Psoas muscle (tissue), 8 donors: ENCODE data around the gene RPL27. TPM values are rescaled to one million over a fixed set of nuclear protein-coding genes. Genes with fewer than 3 reads are reported as not detected.
A peak's percentile ranks its signal among the peaks of the same experiment; 100 is the strongest.

Experiments
- ATAC-seq, 4 donors: fragments of 200-7000 bp; cut with Tn5 transposase; one replicate each; pipeline ENCODE4 v1.9.1; 2020; ENCODE audit warnings: moderate library complexity in 3 of 4, mild to moderate bottlenecking in 2 of 4
- DNase-seq, 2 donors: peaks; one replicate each; pipeline ENCODE4 v3.0.0-alpha.2; 2020
- H3K27ac ChIP-seq: fragments of 200-600 bp; one replicate; pipeline ENCODE4 v1.8.0; 2022
- H3K27me3 ChIP-seq, 3 donors: fragments of 200-600 bp in 1 of 3; one replicate each; pipeline versions ENCODE4 v1.6.1 to v1.8.0; 2013 to 2022; ENCODE audit warnings: low read length in 2 of 3, mild to moderate bottlenecking in 2 of 3, moderate library complexity in 1 of 3; ENCODE audit not compliant: insufficient read depth in 3 of 3
- H3K36me3 ChIP-seq, 2 donors: fragments of 200-600 bp in 1 of 2; one replicate each; pipeline versions ENCODE4 v1.6.1 to v1.8.0; 2013 to 2022; ENCODE audit warnings: low read depth in 1 of 2, mild to moderate bottlenecking in 1 of 2, moderate library complexity in 1 of 2; ENCODE audit not compliant: insufficient read depth in 1 of 2
- H3K4me1 ChIP-seq: fragments of 200-600 bp; one replicate; pipeline ENCODE4 v1.8.0; 2022
- H3K4me3 ChIP-seq: fragments of 200-600 bp; one replicate; pipeline ENCODE4 v1.8.0; 2022; ENCODE audit warnings: mild to moderate bottlenecking
- H3K9me3 ChIP-seq: fragments of 200-600 bp; one replicate; pipeline ENCODE4 v1.8.0; 2022
- WGBS, 3 donors: extraction: QIAGEN DNeasy Blood & Tissue Kit; methylation state at CpG; one replicate each; pipeline versions ENCODE4 v1.1.6 to v1.1.7; 2013; 5-methylcytosine and 5-hydroxymethylcytosine counted together
- intact Hi-C, 2 donors: fragments of 100-400 bp; cut with DNase I; formaldehyde crosslinking; loops; one replicate each; pipeline versions ENCODE4 v1.11.0 to v1.14.2; 2022
- polyA plus RNA-seq, 3 donors: library from polyadenylated mRNA; stranded (reverse); fragments of 200-250 nt; gene quantifications; one replicate each; pipeline ENCODE4 v1.2.3, GENCODE V29; 2013
- total RNA-seq, 4 donors: library from RNA; stranded (reverse); fragmentation: NEBNext Ultra II Directional in 2 of 4; extraction: Animal tissue kit (Norgen Biotek cat#: 25700) in 2 of 4; gene quantifications; one replicate each; pipeline versions ENCODE4 v1.2.1 to v1.2.4, GENCODE V29; 2021 to 2023
- TF ChIP-seq, protein P1 (sequence below): fragments of 200-600 bp; IDR thresholded peaks from one replicate; pipeline ENCODE4 v1.8.0; 2022; ENCODE audit warnings: antibody characterized with exemption
- donor health status: healthy with polysubstance abuse.
- donor health status: DM: no; HTN: no; CAD: no; lungs with moderate emphysema.
- donor health status: Bipolar disorder and iron deficiency.
- donor health status: healthy.
- donor health status: DM: yes; HTN: yes; CAD: no.
- donor health status: DM: no; HTN: no; CAD: no.
- donor health status: DM: no; HTN: no; CAD: no.
- donor health status: DM: yes; HTN: yes; CAD: no.

The RPL27 gene
- total and polyA plus RNA-seq, 7 donors = 506 to 3,118 (median 1,045) TPM

DNA sequence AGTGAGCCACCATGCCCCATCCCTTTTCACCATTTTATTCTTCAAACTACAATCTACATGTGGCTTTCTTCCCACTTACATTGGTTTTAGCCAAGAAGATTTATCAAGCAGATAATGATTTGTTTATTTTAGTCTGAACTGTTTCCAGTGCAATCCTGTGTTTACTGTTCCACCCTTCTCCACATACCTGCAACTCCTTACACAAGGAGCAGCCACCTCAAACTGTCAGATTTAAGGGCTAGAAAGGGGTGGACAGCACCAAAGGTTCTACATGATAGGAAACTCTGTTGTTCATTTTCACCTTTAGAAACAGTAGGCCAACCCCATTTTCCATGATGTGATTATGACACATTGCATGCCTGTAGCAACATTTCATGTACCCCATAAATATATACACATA is 16.0 kb upstream of the RPL27 start:
- peaks cover 25% of the 10 kb centered on the region for H3K4me1 ChIP-seq
- TF ChIP-seq, protein P1, sequence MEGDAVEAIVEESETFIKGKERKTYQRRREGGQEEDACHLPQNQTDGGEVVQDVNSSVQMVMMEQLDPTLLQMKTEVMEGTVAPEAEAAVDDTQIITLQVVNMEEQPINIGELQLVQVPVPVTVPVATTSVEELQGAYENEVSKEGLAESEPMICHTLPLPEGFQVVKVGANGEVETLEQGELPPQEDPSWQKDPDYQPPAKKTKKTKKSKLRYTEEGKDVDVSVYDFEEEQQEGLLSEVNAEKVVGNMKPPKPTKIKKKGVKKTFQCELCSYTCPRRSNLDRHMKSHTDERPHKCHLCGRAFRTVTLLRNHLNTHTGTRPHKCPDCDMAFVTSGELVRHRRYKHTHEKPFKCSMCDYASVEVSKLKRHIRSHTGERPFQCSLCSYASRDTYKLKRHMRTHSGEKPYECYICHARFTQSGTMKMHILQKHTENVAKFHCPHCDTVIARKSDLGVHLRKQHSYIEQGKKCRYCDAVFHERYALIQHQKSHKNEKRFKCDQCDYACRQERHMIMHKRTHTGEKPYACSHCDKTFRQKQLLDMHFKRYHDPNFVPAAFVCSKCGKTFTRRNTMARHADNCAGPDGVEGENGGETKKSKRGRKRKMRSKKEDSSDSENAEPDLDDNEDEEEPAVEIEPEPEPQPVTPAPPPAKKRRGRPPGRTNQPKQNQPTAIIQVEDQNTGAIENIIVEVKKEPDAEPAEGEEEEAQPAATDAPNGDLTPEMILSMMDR = no peak
- ATAC-seq (no peak), DNase-seq (no peak)
- peak overlapping the region; percentile 96 for H3K27ac ChIP-seq
- intact Hi-C loops = no loop called here
- H3K4me3 ChIP-seq = no peak overlapping the region
- H3K27me3 ChIP-seq = no peaks in the 10 kb centered on the region
- H3K9me3 ChIP-seq = no peaks in the 10 kb centered on the region
- peaks cover 2 to 39% of the 10 kb centered on the region in 2 donors for H3K36me3 ChIP-seq

DNA sequence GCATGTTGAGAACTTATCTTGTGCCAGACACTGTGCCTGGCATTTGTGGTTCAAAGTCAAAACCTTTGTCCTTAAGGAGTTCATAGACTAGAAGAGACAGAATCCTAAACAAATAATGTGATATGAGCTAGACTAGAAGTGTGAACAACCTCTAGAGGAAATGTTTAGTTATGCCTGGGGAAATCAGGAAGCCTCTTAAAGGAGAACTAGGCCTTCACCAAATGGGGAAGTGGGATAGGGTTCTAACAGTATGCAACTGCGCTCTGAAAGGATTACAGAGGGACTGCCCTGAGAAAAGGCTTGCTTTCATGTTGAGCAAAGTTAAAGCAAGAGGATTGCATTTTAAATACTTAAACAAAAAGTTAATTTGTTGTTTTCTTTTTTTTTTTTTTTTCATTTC is 13.0 kb upstream of the RPL27 start:
- DNase-seq (no peak), ATAC-seq (no peak)
- Histone ChIP-seq H3K9me3 (no peaks in the 10 kb centered on the region), H3K27ac (peak overlapping the region; percentile 30), H3K27me3 (no peaks in the 10 kb centered on the region), H3K4me1 (peaks cover 12% of the 10 kb centered on the region), H3K4me3 (no peak overlapping the region), H3K36me3 (peaks cover 7 to 68% of the 10 kb centered on the region in 2 donors)
- TF ChIP-seq, protein P1 = no peak
- 0 to 68% (median 0%) methylated on average over 1 of the region's 1 CpG for WGBS, 3 donors
- intact Hi-C loops = no loop called here

DNA sequence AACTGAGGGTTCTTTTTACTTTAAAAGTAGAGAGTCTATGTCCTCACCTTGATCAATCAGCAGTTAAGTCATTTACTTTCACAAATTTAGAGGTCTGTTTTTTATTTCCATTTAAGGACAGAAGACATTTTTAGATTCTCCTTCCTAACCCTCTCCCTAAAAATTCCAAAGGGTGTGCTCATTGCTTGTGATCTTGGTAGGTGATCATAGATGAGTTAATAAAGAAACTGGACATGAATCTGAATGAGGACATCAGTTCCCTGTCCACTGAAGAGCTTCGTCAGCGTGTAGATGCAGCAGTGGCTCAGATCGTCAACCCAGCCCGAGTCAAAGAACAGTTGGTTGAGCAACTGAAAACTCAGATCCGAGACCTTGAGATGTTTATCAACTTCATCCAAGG is 9.1 kb upstream of the RPL27 start:
- H3K27me3 ChIP-seq = no peaks in the 10 kb centered on the region
- H3K36me3 ChIP-seq = peaks cover 14 to 97% of the 10 kb centered on the region in 2 donors
- no peaks in the 10 kb centered on the region for H3K4me1 ChIP-seq
- no peaks in the 10 kb centered on the region for H3K9me3 ChIP-seq
- ATAC-seq (no peak), DNase-seq (no peak)
- intact Hi-C loops = no loop called here
- H3K27ac ChIP-seq = no peak overlapping the region
- TF ChIP-seq, protein P1 = no peak
- WGBS, 3 donors = 94 to 96% (median 95%) methylated on average over 5 of the region's 5 CpGs
- H3K4me3 ChIP-seq = no peak overlapping the region

DNA sequence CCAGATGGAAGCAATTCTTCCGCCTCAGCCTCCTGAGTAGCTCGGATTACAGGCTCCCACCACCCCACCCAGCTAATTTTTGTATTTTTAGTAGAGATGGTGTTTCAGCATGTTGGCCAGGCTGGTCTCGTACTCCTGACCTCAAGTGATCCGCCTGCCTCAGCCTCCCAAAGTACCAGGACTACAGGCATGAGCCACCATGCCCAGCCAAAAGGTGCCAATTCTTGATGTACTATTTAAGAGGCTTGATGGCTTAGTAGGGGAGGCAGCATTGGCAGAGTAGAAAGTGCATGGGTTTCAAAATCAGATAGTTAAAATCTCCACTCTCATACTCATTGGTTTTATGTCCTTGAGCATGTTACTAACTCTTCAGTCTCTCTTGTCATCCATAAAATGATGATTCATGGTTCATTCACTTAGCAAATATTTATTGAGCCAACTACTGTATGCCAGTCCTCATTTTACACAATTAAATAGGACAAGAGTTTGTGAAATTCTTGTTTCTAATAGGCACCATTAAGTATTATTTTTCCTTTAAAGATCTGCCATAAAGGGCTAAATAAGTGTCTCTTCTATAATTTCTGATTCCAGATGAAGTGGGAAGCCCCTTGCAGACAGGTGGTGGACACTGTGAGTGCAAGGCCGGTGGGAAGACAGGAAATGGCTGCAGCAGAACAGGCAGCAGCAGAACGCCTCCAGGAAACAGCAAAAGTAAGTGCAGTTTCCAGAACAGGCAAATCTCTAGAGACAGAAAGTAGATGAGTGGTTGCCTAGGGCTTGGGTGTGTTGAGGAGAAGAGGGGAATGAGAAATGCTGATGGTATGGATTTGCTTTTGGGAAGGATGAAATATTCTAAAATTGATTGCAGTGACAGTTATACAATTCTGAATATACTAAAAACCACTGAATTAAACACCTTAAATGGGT is 8.2 kb upstream of the RPL27 start:
- ATAC-seq (no peak), DNase-seq (no peak)
- H3K27me3 ChIP-seq = no peaks in the 10 kb centered on the region
- peaks cover 14 to 97% of the 10 kb centered on the region in 2 donors for H3K36me3 ChIP-seq
- TF ChIP-seq, protein P1 = no peak
- no peaks in the 10 kb centered on the region for H3K4me1 ChIP-seq
- no peaks in the 10 kb centered on the region for H3K9me3 ChIP-seq
- no peak overlapping the region for H3K4me3 ChIP-seq
- intact Hi-C loops = no loop called here
- no peak overlapping the region for H3K27ac ChIP-seq
- 84 to 88% (median 86%) methylated on average over 6 of the region's 6 CpGs for WGBS, 3 donors
